Breast epithelium (tissue), 3 donors: ENCODE measurements around the gene SLC22A8.

Experiments
- POLR2A ChIP-seq: fragments of 450-650 bp; IDR thresholded peaks from one replicate; pipeline ENCODE4 v1.6.1; 2016; ENCODE audit warnings: antibody characterized with exemption, mild to moderate bottlenecking, moderate library complexity
- POLR2AphosphoS5 ChIP-seq, 3 donors: sonication (generic); formaldehyde crosslinking; IDR thresholded peaks; one replicate each; pipeline ENCODE4 v1.6.1; 2017; ENCODE audit warnings: antibody characterized with exemption in 3 of 3

GRCh38 chr11:62980133-62980760 lies 35.4 kb downstream of the SLC22A8 start:
- TF ChIP-seq POLR2A = no peak
- TF ChIP-seq POLR2AphosphoS5 (IDR thresholded peaks at IDR 0.05) = no peak
